Dedifferentiated amniotic fluid mesenchymal stem cell (primary cell): ENCODE results near the gene SNX32.

ENCODE experiments used
- DNase-seq: peaks from one replicate; pipeline ENCODE4 v3.0.0-alpha.2; 2016; ENCODE audit errors: extremely low spot score

The SNX32 gene

GRCh38 chr11:65854852-65855837, 21.4 kb downstream of the SNX32 start:
- no peak for DNase-seq

- DNase-seq, result no peak
Observed at GRCh38 chr11:65855927-65856363, 22.2 kb downstream of the SNX32 start.

GRCh38 chr11:65856689-65857499, 23.1 kb downstream of the SNX32 start:
- peak; percentile 56 for DNase-seq

GRCh38 chr11:65857500-65857852, 23.7 kb downstream of the SNX32 start:
- no peak for DNase-seq

GRCh38 chr11:65857853-65858680, 24.3 kb downstream of the SNX32 start, which contains the start of gene CFL1:
CFL1 (minus strand) TSS chr11:65858180; CDS start chr11:65858099, 81 bp downstream.
- peak; percentile 97 for DNase-seq

- DNase-seq, result no peak
Observed at GRCh38 chr11:65858681-65859087, 24.9 kb downstream of the SNX32 start.

GRCh38 chr11:65859095-65859811, 25.5 kb downstream of the SNX32 start:
- peak; percentile 95 for DNase-seq

GRCh38 chr11:65859812-65860277, 26.1 kb downstream of the SNX32 start:
- no peak for DNase-seq

- DNase-seq, result peak; percentile 93
Observed at GRCh38 chr11:65860278-65861164, 26.8 kb downstream of the SNX32 start, which contains the start of gene MUS81. MUS81 (plus strand) TSS chr11:65860433; CDS start chr11:65860754, 321 bp downstream.

GRCh38 chr11:65861165-65861505, 27.4 kb downstream of the SNX32 start:
- DNase-seq, result no peak

- no peak for DNase-seq
Observed at GRCh38 chr11:65861533-65862183, 27.9 kb downstream of the SNX32 start.

GRCh38 chr11:65862191-65862735, 28.5 kb downstream of the SNX32 start:
- no peak for DNase-seq

- DNase-seq, result no peak
Observed at GRCh38 chr11:65862941-65863888, 29.5 kb downstream of the SNX32 start.

- no peak for DNase-seq
Observed at GRCh38 chr11:65863889-65864705, 30.3 kb downstream of the SNX32 start.

GRCh38 chr11:65864706-65865471, 31.1 kb downstream of the SNX32 start:
- no peak for DNase-seq

GRCh38 chr11:65865550-65866172, 31.9 kb downstream of the SNX32 start:
- DNase-seq, result no peak
